ENCODE measurements around the gene MAGEF1. TPM values are rescaled to one million over a fixed set of nuclear protein-coding genes. Genes with fewer than 3 reads are reported as not detected.

MAGEF1 gene
- total and polyA plus RNA-seq, 2 donors (not counting 1 experiment from before 2014, with no cell fraction given): 9.5 to 26.2 TPM

DNA sequence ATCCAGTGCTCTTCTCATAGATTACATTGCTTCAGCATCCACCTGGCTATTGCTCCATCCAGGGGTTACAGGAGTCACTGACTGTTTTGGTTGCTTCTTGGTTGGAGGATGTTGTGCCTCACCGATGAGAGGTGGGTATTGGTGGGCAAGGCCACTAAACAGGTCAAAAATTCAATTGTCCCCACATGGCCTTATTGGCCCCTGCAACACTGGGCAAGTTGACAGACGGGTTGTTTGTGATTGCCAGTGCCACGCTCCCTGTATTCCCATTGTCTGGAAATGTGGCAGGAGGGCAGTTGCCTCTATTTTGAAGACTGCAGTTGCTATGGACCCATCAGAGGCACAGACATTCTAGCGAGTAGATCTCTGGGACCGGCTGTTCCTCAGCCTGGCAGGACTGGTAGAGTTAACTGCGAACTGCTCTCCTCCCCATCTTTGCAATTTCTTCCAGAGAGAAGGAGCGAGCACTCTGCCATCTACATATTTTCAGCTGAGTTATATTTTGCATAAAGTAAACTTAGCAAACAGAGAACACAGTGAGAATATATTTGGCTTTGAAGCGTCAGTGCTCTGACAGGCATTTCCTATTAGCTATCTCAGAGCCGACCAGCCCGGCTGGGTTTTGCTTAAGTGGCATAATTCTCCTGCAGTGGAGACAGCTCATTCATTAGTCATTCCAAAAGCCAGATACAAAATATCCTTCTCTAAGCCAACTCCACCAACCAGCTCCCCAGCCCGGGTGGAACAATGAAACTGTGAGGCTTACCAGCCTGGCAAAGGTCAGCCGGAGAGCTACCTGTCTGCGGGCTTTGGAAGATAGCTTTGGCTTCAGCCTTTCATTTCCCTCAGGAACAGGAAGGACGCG lies 26.0 kb upstream of the MAGEF1 start:
- CTCF ChIA-PET: interaction anchor here (1.5 to 2.0 kb wide), 2 partner anchors 177 to 195 kb away, joined by 3 to 6 read pairs; partner anchors contain the start of gene EPHB3
- Histone ChIP-seq H3K9me3 (ENCODE audit: control extremely low read depth in 1 of 3, control insufficient read depth in 2 of 3, insufficient read depth in 1 of 3, low read length in 2 of 3) (no peaks in the 10 kb centered on the region), H3K4me3 (ENCODE audit: control extremely low read depth in 1 of 5, extremely low read depth in 1 of 5, insufficient read depth in 1 of 5, low read depth in 2 of 5, low read length in 4 of 5) (no peak overlapping the region), H3K4me2 (replicated peaks; ENCODE audit: low read depth, low read length, poor library complexity, severe bottlenecking) (no peak overlapping the region), H3K27ac (ENCODE audit: low read length in 2 of 2) (no peak overlapping the region), H2AFZ (ENCODE audit: insufficient read depth, low read depth, low read length, poor library complexity, severe bottlenecking) (no peak overlapping the region), H3K27me3 (replicated peaks in 1 of 4; ENCODE audit: control extremely low read depth in 1 of 4, control insufficient read depth in 3 of 4, insufficient read depth in 4 of 4, low read length in 3 of 4) (peaks cover 0 to 3% (median 0%) of the 10 kb centered on the region in 4 experiments), H3K79me2 (ENCODE audit: control insufficient read depth, insufficient read depth, low read length) (no peaks in the 10 kb centered on the region), H4K20me1 (ENCODE audit: control insufficient read depth, insufficient read depth, low read length, poor library complexity, severe bottlenecking) (no peaks in the 10 kb centered on the region), H3K9ac (ENCODE audit: low read length) (no peak overlapping the region), H3K4me1 (ENCODE audit: control insufficient read depth in 2 of 2, insufficient read depth in 2 of 2, low read length in 2 of 2) (no peaks in the 10 kb centered on the region), H3K36me3 (replicated peaks in 1 of 2; ENCODE audit: control extremely low read depth in 1 of 2, control insufficient read depth in 1 of 2, extremely low read depth in 1 of 2, insufficient read depth in 2 of 2, low read length in 1 of 2) (no peaks in the 10 kb centered on the region)
- Mint-ChIP-seq H3K4me3 (no peak overlapping the region), H3K27ac (no peak overlapping the region), H3K9me3 (ENCODE audit: insufficient read depth) (no peaks in the 10 kb centered on the region), H3K27me3 (peaks cover 9% of the 10 kb centered on the region), H3K4me1 (no peaks in the 10 kb centered on the region)
- WGBS (ENCODE audit: insufficient coverage): 80% methylated on average over 13 of the region's 15 CpGs
- intact Hi-C loops (cut with micrococcal nuclease): no loop called here
- no peak for TF ChIP-seq EZH2 (IDR thresholded peaks at IDR 0.05; ENCODE audit: borderline replicate concordance, insufficient read depth, low read depth, low read length, poor library complexity, severe bottlenecking)
- TF ChIP-seq, protein P1, sequence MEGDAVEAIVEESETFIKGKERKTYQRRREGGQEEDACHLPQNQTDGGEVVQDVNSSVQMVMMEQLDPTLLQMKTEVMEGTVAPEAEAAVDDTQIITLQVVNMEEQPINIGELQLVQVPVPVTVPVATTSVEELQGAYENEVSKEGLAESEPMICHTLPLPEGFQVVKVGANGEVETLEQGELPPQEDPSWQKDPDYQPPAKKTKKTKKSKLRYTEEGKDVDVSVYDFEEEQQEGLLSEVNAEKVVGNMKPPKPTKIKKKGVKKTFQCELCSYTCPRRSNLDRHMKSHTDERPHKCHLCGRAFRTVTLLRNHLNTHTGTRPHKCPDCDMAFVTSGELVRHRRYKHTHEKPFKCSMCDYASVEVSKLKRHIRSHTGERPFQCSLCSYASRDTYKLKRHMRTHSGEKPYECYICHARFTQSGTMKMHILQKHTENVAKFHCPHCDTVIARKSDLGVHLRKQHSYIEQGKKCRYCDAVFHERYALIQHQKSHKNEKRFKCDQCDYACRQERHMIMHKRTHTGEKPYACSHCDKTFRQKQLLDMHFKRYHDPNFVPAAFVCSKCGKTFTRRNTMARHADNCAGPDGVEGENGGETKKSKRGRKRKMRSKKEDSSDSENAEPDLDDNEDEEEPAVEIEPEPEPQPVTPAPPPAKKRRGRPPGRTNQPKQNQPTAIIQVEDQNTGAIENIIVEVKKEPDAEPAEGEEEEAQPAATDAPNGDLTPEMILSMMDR (IDR thresholded peaks at IDR 0.05): no peak
- no peak for DNase-seq
- POLR2A ChIA-PET: no interaction called here
- no peak for ATAC-seq (ENCODE audit: low read depth)

DNA sequence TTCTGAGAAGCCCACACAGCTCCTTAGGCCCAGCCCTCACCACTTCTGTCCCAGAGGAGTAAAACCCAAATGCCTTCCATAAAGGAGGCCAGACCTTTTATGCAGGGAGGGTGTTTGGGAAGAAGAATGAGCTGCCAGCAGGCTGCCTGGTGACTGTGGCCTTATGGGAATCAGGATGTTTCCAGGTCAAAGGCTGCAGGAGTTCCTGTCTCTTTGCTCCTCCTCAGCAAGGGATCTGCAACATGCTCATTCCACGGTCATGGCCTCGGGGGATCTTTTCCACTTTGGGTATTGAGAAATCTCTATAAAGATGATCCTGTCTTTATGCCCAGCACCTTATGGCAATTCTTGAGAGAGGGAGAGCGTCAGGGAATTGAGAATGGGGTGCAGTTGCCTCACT lies 25.2 kb upstream of the MAGEF1 start:
- Mint-ChIP-seq H3K4me3 (no peak overlapping the region), H3K27me3 (peaks cover 9% of the 10 kb centered on the region), H3K4me1 (no peaks in the 10 kb centered on the region), H3K27ac (no peak overlapping the region), H3K9me3 (ENCODE audit: insufficient read depth) (no peaks in the 10 kb centered on the region)
- Histone ChIP-seq H3K4me2 (replicated peaks; ENCODE audit: low read depth, low read length, poor library complexity, severe bottlenecking) (no peak overlapping the region), H4K20me1 (ENCODE audit: control insufficient read depth, insufficient read depth, low read length, poor library complexity, severe bottlenecking) (no peaks in the 10 kb centered on the region), H3K27me3 (replicated peaks in 1 of 4; ENCODE audit: control extremely low read depth in 1 of 4, control insufficient read depth in 3 of 4, insufficient read depth in 4 of 4, low read length in 3 of 4) (peaks cover 0 to 3% (median 0%) of the 10 kb centered on the region in 4 experiments), H3K4me1 (ENCODE audit: control insufficient read depth in 2 of 2, insufficient read depth in 2 of 2, low read length in 2 of 2) (no peaks in the 10 kb centered on the region), H3K9ac (ENCODE audit: low read length) (no peak overlapping the region), H3K9me3 (ENCODE audit: control extremely low read depth in 1 of 3, control insufficient read depth in 2 of 3, insufficient read depth in 1 of 3, low read length in 2 of 3) (no peaks in the 10 kb centered on the region), H3K79me2 (ENCODE audit: control insufficient read depth, insufficient read depth, low read length) (no peaks in the 10 kb centered on the region), H2AFZ (ENCODE audit: insufficient read depth, low read depth, low read length, poor library complexity, severe bottlenecking) (no peak overlapping the region), H3K36me3 (replicated peaks in 1 of 2; ENCODE audit: control extremely low read depth in 1 of 2, control insufficient read depth in 1 of 2, extremely low read depth in 1 of 2, insufficient read depth in 2 of 2, low read length in 1 of 2) (no peaks in the 10 kb centered on the region), H3K27ac (ENCODE audit: low read length in 2 of 2) (no peak overlapping the region), H3K4me3 (ENCODE audit: control extremely low read depth in 1 of 5, extremely low read depth in 1 of 5, insufficient read depth in 1 of 5, low read depth in 2 of 5, low read length in 4 of 5) (no peak overlapping the region)
- DNase-seq: no peak
- ATAC-seq (ENCODE audit: low read depth): no peak
- ChIA-PET CTCF (interaction anchor here (1.5 kb wide), 1 partner anchor 195 kb away, joined by 3 read pairs; no protein-coding TSS in a partner anchor), POLR2A (no interaction called here)
- TF ChIP-seq EZH2 (IDR thresholded peaks at IDR 0.05; ENCODE audit: borderline replicate concordance, insufficient read depth, low read depth, low read length, poor library complexity, severe bottlenecking): no peak
- TF ChIP-seq, protein P1 (IDR thresholded peaks at IDR 0.05): no peak
- intact Hi-C loops (cut with micrococcal nuclease): no loop called here
- 88% methylated on average over 1 of the region's 3 CpGs for WGBS (ENCODE audit: insufficient coverage)
